Hepatocyte (in vitro differentiated cells): ENCODE data around the gene PET117.

ENCODE experiments used
- EZH2 ChIP-seq: fragments of 200-600 bp; sonication (generic); IDR thresholded peaks from 2 replicates; pipeline ENCODE4 v1.6.1; 2016; ENCODE audit warnings: antibody characterized with exemption, mild to moderate bottlenecking, borderline replicate concordance
- TF ChIP-seq, protein P1 (sequence below): fragments of 200-600 bp; sonication (generic); IDR thresholded peaks from 2 replicates; pipeline ENCODE4 v1.5.1; 2016; ENCODE audit warnings: antibody characterized with exemption, mild to moderate bottlenecking; ENCODE audit not compliant: poor library complexity

DNA sequence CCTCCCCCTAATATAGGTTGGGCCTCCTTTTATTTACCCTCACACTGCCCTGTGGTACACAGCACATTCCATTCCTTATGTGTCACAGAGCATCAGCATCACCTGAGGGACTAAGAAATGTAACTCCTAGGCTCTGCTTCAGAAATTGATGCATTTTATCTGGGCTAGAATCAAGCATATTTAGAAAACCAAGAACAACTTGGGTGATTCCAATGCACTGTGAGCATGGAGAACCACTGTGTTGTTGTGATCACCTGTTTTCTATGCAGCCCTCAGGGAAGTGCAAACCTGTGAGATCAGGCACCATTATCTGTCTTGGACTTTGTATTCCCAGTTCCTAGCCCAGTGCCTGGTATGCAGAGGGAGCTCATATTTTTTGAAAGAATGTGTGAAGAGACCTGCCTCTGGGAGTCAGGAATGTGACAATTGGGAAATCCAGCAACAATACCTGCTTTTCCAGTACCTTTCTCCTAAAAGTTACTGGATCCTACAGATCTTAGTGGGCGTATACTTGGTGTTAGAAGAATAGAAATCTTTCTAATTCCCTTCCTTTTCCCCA lies 7.0 kb downstream of the PET117 start:
- TF ChIP-seq, protein P1, sequence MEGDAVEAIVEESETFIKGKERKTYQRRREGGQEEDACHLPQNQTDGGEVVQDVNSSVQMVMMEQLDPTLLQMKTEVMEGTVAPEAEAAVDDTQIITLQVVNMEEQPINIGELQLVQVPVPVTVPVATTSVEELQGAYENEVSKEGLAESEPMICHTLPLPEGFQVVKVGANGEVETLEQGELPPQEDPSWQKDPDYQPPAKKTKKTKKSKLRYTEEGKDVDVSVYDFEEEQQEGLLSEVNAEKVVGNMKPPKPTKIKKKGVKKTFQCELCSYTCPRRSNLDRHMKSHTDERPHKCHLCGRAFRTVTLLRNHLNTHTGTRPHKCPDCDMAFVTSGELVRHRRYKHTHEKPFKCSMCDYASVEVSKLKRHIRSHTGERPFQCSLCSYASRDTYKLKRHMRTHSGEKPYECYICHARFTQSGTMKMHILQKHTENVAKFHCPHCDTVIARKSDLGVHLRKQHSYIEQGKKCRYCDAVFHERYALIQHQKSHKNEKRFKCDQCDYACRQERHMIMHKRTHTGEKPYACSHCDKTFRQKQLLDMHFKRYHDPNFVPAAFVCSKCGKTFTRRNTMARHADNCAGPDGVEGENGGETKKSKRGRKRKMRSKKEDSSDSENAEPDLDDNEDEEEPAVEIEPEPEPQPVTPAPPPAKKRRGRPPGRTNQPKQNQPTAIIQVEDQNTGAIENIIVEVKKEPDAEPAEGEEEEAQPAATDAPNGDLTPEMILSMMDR: no peak
- TF ChIP-seq EZH2: no peak
